Measurements from ENCODE around the gene LRRC19.
A peak's percentile ranks its signal among the peaks of the same experiment; 100 is the strongest.

Gene LRRC19

DNA sequence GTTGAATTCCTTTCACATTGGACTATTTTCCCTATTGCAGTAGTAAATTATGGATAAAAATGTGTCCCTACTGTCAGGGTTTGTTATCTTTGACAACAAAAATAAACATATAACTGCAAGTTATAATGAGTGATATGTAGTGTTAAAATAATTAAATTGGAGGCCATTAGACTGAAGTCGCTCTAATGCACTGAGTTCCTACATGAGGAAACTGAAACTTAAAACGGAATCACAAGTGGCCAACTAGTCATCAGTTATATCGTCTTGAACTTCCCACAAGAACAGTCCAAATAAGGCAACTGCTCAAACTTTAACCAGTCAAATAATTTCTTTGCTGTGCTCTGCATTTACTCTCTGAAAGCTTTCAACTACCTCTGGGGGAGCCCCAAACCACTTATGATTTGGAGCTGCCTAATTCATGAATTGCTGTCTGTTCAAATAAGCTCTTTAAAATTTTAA is 51.4 kb downstream of the LRRC19 start:
- no peak overlapping the region for H3K27ac ChIP-seq
- H3K4me2 ChIP-seq (ENCODE audit: low read length), result no peak overlapping the region
- no peaks in the 10 kb centered on the region for H3K36me3 ChIP-seq (ENCODE audit: control insufficient read depth, insufficient read depth, low read length)
- H3K9me3 ChIP-seq (ENCODE audit: control insufficient read depth, low read length), result no peaks in the 10 kb centered on the region
- no peak overlapping the region for H3K4me3 ChIP-seq (ENCODE audit: low read depth, low read length)
- H3K79me2 ChIP-seq, result peaks cover 4% of the 10 kb centered on the region
- no peaks in the 10 kb centered on the region for H3K27me3 ChIP-seq (ENCODE audit: control insufficient read depth, insufficient read depth, low read length)
- no peak for TF ChIP-seq CTCF (IDR thresholded peaks at IDR 0.05)
- no peaks in the 10 kb centered on the region for H3K4me1 ChIP-seq
- no peak overlapping the region for H2AFZ ChIP-seq
- no peak overlapping the region for H3K9ac ChIP-seq

- Histone ChIP-seq H3K79me2 (no peaks in the 10 kb centered on the region), H3K27ac (no peak overlapping the region), H3K36me3 (ENCODE audit: control insufficient read depth, insufficient read depth, low read length) (no peaks in the 10 kb centered on the region), H3K9ac (no peak overlapping the region), H2AFZ (no peak overlapping the region), H3K27me3 (ENCODE audit: control insufficient read depth, insufficient read depth, low read length) (no peaks in the 10 kb centered on the region), H3K9me3 (ENCODE audit: control insufficient read depth, low read length) (no peaks in the 10 kb centered on the region), H3K4me3 (ENCODE audit: low read depth, low read length) (no peak overlapping the region), H3K4me1 (no peaks in the 10 kb centered on the region), H3K4me2 (ENCODE audit: low read length) (no peak overlapping the region)
- TF ChIP-seq CTCF (IDR thresholded peaks at IDR 0.05), result no peak
These were observed 53.7 kb downstream of the LRRC19 start for GRCh38 chr9:26951794-26952193.

DNA sequence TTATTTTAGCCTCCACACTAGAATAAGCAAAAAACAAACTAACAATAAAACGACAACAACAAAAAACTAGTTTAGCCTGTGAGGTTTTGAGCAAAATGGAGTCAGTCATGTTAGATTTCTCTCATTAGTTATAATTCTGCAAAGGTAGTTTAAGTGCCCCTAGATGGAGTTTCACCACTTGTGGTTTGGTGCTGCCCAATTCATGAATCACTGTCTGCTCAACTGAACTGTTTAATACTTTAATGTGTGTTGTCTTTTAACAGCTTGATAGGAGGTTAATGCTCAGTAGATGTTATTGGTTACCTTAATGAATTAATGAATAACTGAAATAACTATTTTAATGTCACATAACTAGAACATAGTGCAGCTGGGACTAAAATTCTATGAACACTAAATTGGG is 55.0 kb downstream of the LRRC19 start:
- Histone ChIP-seq H3K9me3 (ENCODE audit: control insufficient read depth, low read length) (no peaks in the 10 kb centered on the region), H3K4me3 (ENCODE audit: low read depth, low read length) (no peak overlapping the region), H3K9ac (no peak overlapping the region), H2AFZ (no peak overlapping the region), H3K36me3 (ENCODE audit: control insufficient read depth, insufficient read depth, low read length) (no peaks in the 10 kb centered on the region), H3K4me2 (ENCODE audit: low read length) (no peak overlapping the region), H3K27ac (no peak overlapping the region), H3K27me3 (ENCODE audit: control insufficient read depth, insufficient read depth, low read length) (no peaks in the 10 kb centered on the region), H3K79me2 (peaks cover 10% of the 10 kb centered on the region), H3K4me1 (no peaks in the 10 kb centered on the region)
- TF ChIP-seq CTCF (IDR thresholded peaks at IDR 0.05), result no peak

DNA sequence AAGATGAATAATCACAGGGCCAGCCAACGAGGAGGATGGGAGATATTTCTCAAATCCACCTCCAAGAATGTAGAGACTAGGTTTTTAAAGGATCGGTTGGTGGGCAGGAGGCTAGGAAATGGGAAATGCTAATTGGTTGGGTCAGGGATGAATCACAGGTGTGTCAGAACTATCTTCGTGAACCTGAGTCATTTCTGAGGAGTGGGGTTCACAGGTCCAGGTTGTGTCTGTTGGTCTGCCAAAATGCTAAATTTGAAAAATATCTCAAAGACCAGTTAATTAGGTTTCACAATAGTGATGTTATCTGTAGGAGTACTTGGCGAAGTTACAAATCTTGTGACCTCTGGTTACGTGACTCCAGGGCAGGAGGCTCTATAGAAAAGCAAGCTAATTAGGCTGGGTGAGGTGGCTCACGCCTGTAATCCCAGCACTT is 55.8 kb downstream of the LRRC19 start:
- no peaks in the 10 kb centered on the region for H3K4me1 ChIP-seq
- no peak overlapping the region for H3K27ac ChIP-seq
- H3K79me2 ChIP-seq, result peaks cover 10% of the 10 kb centered on the region
- no peaks in the 10 kb centered on the region for H3K9me3 ChIP-seq (ENCODE audit: control insufficient read depth, low read length)
- H2AFZ ChIP-seq, result no peak overlapping the region
- H3K4me2 ChIP-seq (ENCODE audit: low read length), result no peak overlapping the region
- H3K4me3 ChIP-seq (ENCODE audit: low read depth, low read length), result no peak overlapping the region
- no peaks in the 10 kb centered on the region for H3K27me3 ChIP-seq (ENCODE audit: control insufficient read depth, insufficient read depth, low read length)
- H3K36me3 ChIP-seq (ENCODE audit: control insufficient read depth, insufficient read depth, low read length), result no peaks in the 10 kb centered on the region
- no peak overlapping the region for H3K9ac ChIP-seq
- TF ChIP-seq CTCF (IDR thresholded peaks at IDR 0.05), result no peak

GRCh38 chr9:26947736-26948135 is 57.7 kb downstream of the LRRC19 start:
- Histone ChIP-seq H3K79me2 (peaks cover 13% of the 10 kb centered on the region), H3K36me3 (ENCODE audit: control insufficient read depth, insufficient read depth, low read length) (no peaks in the 10 kb centered on the region), H2AFZ (peak overlapping the region; percentile 73), H3K27ac (peak overlapping the region; percentile 93), H3K4me1 (no peaks in the 10 kb centered on the region), H3K4me2 (ENCODE audit: low read length) (peak overlapping the region; percentile 97), H3K9me3 (ENCODE audit: control insufficient read depth, low read length) (no peaks in the 10 kb centered on the region), H3K27me3 (ENCODE audit: control insufficient read depth, insufficient read depth, low read length) (no peaks in the 10 kb centered on the region), H3K4me3 (ENCODE audit: low read depth, low read length) (peak overlapping the region; percentile 91), H3K9ac (no peak overlapping the region)
- TF ChIP-seq CTCF (IDR thresholded peaks at IDR 0.05), result no peak
